Smooth muscle cell (in vitro differentiated cells): ENCODE measurements around the gene ORM1. TPM values are rescaled to one million over a fixed set of nuclear protein-coding genes. Genes with fewer than 3 reads are reported as not detected.

Source experiments
- DNase-seq: peaks from one replicate; lab custom pipeline; 2025; ENCODE audit not compliant: unreplicated experiment; lab: John Stamatoyannopoulos, UW
- H2AFZ ChIP-seq: fragments of 200-600 bp; sonication (generic); 2 replicates; pipeline ENCODE4 v1.6.0; 2016; ENCODE audit warnings: antibody characterized with exemption, low read depth, mild to moderate bottlenecking
- H3F3A ChIP-seq: fragments of 200-600 bp; sonication (generic); 2 replicates; pipeline ENCODE4 v1.6.0; 2017; ENCODE audit warnings: antibody characterized with exemption, low read depth
- H3K27ac ChIP-seq: fragments of 200-600 bp; sonication (generic); 2 replicates; pipeline ENCODE4 v1.5.1; 2016; ENCODE audit warnings: low read depth, mild to moderate bottlenecking
- H3K27me3 ChIP-seq: fragments of 200-600 bp; sonication (generic); 2 replicates; pipeline ENCODE4 v1.6.1; 2016; ENCODE audit warnings: low read depth, mild to moderate bottlenecking
- H3K36me3 ChIP-seq: fragments of 200-600 bp; sonication (generic); 2 replicates; pipeline ENCODE4 v1.5.1; 2016; ENCODE audit warnings: low read depth
- H3K4me1 ChIP-seq: fragments of 200-600 bp; sonication (generic); 2 replicates; pipeline ENCODE4 v1.5.1; 2016; ENCODE audit warnings: low read depth
- H3K4me2 ChIP-seq: fragments of 200-600 bp; sonication (generic); 2 replicates; pipeline ENCODE4 v1.6.0; 2016; ENCODE audit warnings: mild to moderate bottlenecking
- H3K4me3 ChIP-seq: fragments of 200-600 bp; sonication (generic); 2 replicates; pipeline ENCODE4 v1.5.1; 2016; ENCODE audit warnings: mild to moderate bottlenecking
- H3K79me2 ChIP-seq: fragments of 200-600 bp; sonication (generic); 2 replicates; pipeline ENCODE4 v1.6.0; 2016; ENCODE audit warnings: low read depth, mild to moderate bottlenecking
- H3K9ac ChIP-seq: fragments of 200-600 bp; sonication (generic); 2 replicates; pipeline ENCODE4 v1.6.0; 2016; ENCODE audit warnings: low read depth
- H3K9me3 ChIP-seq: fragments of 200-600 bp; sonication (generic); replicated peaks from 2 replicates; pipeline ENCODE4 v1.5.1; 2016; ENCODE audit warnings: low read depth
- H4K20me1 ChIP-seq: fragments of 200-600 bp; sonication (generic); 2 replicates; pipeline ENCODE4 v1.6.0; 2016; ENCODE audit warnings: low read depth
- WGBS: methylation state at CpG from one replicate; pipeline ENCODE4 v1.1.7; 2016; ENCODE audit warnings: low lambda C conversion rate; 5-methylcytosine and 5-hydroxymethylcytosine counted together
- polyA plus RNA-seq: library from polyadenylated mRNA; unstranded; fragments of >200 nt; fragmentation: Nextera tagmentation; extraction: Ambion mirVana; gene quantifications from 2 replicates; pipeline ENCODE4 v1.2.1, GENCODE V29; 2016
- total RNA-seq: library from RNA; depleted of rRNA; stranded (reverse); fragments of >200 nt; gene quantifications from 2 replicates; pipeline ENCODE4 v1.2.3, GENCODE V29; 2014
- TF ChIP-seq, protein P1 (sequence below): fragments of 200-600 bp; sonication (generic); IDR thresholded peaks from 2 replicates; pipeline ENCODE4 v1.5.1; 2017; ENCODE audit warnings: borderline replicate concordance, mild to moderate bottlenecking, antibody characterized with exemption; ENCODE audit not compliant: insufficient read depth, poor library complexity, severe bottlenecking

The ORM1 gene
- total and polyA plus RNA-seq, 2 experiments from 2014 or later = 0.74 TPM; not detected in 1

DNA sequence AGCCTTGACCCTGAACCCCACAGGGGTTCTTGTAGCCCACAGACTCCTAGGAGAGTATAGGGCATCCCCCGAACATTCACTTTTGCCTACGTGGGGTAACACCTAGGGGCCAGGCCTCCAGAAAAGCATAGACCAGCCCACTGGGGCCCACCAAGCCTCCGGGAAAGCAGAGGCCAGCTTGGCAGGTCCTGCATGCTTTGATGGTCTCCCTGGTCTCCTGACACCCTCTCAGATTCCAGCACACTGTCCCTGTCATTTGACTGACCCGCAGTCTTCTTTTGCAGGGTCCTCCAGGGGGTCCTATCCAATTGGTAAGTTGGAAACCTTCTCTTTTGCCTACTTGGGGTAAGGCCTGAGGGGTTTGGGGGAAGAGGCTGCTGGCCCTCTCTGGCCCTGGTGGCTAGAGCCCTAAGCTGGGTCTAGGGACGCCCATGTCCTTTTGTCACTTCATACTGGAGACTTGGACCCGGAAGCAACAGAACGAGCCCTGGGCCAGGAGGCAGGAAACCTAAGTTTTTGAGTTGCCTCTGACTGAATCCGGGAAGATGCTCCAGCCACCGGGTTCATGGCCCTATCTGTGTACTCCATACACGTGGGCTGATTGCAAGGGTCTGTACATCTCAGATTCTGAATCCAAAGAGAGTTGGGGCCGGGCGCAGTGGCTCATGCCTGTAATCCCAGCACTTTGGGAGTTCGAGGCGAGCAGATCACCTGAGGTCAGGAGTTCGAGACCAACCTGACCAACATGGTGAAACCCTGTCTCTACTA lies 20.9 kb upstream of the ORM1 start:
- Histone ChIP-seq H3K27me3 (no peaks in the 10 kb centered on the region), H3K36me3 (peaks cover 24% of the 10 kb centered on the region), H3K4me3 (no peak overlapping the region), H3F3A (no peaks in the 10 kb centered on the region), H3K27ac (no peak overlapping the region), H3K9me3 (no peaks in the 10 kb centered on the region), H3K9ac (no peak overlapping the region), H3K4me2 (no peak overlapping the region), H2AFZ (no peak overlapping the region), H3K79me2 (no peaks in the 10 kb centered on the region), H4K20me1 (no peaks in the 10 kb centered on the region), H3K4me1 (no peaks in the 10 kb centered on the region)
- 85% methylated on average over 15 of the region's 15 CpGs for WGBS
- DNase-seq = no peak
- TF ChIP-seq, protein P1, sequence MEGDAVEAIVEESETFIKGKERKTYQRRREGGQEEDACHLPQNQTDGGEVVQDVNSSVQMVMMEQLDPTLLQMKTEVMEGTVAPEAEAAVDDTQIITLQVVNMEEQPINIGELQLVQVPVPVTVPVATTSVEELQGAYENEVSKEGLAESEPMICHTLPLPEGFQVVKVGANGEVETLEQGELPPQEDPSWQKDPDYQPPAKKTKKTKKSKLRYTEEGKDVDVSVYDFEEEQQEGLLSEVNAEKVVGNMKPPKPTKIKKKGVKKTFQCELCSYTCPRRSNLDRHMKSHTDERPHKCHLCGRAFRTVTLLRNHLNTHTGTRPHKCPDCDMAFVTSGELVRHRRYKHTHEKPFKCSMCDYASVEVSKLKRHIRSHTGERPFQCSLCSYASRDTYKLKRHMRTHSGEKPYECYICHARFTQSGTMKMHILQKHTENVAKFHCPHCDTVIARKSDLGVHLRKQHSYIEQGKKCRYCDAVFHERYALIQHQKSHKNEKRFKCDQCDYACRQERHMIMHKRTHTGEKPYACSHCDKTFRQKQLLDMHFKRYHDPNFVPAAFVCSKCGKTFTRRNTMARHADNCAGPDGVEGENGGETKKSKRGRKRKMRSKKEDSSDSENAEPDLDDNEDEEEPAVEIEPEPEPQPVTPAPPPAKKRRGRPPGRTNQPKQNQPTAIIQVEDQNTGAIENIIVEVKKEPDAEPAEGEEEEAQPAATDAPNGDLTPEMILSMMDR = no peak

DNA sequence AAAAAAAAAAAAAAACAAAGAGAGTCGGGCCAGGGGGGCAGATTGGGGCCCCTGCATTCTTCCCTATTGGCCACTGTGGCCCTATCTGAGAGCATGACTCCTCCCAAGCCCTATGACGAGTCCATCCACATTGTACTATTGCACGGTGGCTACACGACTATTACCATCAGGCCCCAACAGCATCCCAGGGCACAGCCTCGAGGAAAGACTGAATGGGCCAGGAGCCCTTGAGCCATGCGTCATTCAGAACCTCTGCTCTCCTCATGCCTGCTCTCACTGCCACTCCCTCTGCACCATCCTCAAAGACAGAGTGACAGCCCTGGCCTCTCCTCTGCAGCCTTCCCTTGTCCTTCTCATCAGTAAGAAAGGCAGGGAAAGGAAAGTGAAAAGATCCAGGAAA lies 20.2 kb upstream of the ORM1 start:
- no peak overlapping the region for H3K9ac ChIP-seq
- no peaks in the 10 kb centered on the region for H3K4me1 ChIP-seq
- H3F3A ChIP-seq = no peaks in the 10 kb centered on the region
- no peaks in the 10 kb centered on the region for H3K9me3 ChIP-seq
- no peak overlapping the region for H3K4me2 ChIP-seq
- H3K27me3 ChIP-seq = no peaks in the 10 kb centered on the region
- no peak overlapping the region for H2AFZ ChIP-seq
- no peak overlapping the region for H3K4me3 ChIP-seq
- H3K79me2 ChIP-seq = no peaks in the 10 kb centered on the region
- TF ChIP-seq, protein P1 = no peak
- WGBS = 93% methylated on average over 6 of the region's 6 CpGs
- H4K20me1 ChIP-seq = no peaks in the 10 kb centered on the region
- peaks cover 17% of the 10 kb centered on the region for H3K36me3 ChIP-seq
- H3K27ac ChIP-seq = no peak overlapping the region
- no peak for DNase-seq

DNA sequence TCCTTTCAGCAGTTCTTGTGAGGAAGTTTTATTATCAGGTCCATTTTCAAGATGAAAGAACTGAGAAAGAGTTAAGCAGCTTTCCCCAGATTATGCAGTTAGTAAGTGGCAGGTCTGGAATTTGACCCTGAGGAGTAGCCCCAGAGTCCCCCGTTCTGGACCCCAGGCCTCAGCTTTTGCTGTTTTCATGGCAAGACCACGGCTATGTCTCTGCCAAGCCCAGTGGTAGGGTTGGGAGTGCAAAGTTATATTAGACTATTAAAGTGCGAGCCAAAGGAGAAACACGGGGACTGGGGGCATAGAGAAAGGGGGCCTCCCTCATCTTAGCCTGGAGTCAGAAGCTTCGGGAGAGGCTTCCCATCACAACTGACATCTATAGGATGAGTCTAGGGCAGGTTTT lies 19.3 kb upstream of the ORM1 start:
- Histone ChIP-seq H3K4me3 (no peak overlapping the region), H3K9me3 (no peaks in the 10 kb centered on the region), H3K79me2 (no peaks in the 10 kb centered on the region), H3K9ac (no peak overlapping the region), H2AFZ (no peak overlapping the region), H4K20me1 (no peaks in the 10 kb centered on the region), H3K4me1 (no peaks in the 10 kb centered on the region), H3K36me3 (peaks cover 8% of the 10 kb centered on the region), H3K27me3 (no peaks in the 10 kb centered on the region), H3K4me2 (no peak overlapping the region), H3F3A (no peaks in the 10 kb centered on the region), H3K27ac (no peak overlapping the region)
- 87% methylated on average over 5 of the region's 5 CpGs for WGBS
- DNase-seq = no peak
- TF ChIP-seq, protein P1 = no peak

DNA sequence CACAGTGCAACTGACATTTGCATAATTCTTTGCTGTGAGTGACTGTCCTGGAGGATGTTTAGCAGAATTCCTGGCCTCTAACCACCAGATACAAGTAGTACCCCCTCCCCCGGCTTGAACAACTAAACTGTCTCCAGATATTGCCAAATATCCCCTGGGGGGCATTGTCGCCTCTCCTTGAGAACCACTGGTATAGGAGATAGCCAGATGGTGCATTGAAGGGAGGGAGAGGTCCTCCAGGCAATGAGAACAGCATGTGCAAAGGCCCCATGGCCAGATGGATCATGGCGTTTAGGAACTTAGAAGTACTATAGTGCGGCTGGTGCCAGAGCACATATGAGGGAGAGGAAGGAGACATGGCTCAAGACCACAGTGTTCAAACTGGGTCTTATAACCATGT lies 18.9 kb upstream of the ORM1 start:
- Histone ChIP-seq H3K4me3 (no peak overlapping the region), H3K9me3 (no peaks in the 10 kb centered on the region), H3F3A (no peaks in the 10 kb centered on the region), H3K4me1 (no peaks in the 10 kb centered on the region), H4K20me1 (no peaks in the 10 kb centered on the region), H3K9ac (no peak overlapping the region), H3K27ac (no peak overlapping the region), H3K27me3 (no peaks in the 10 kb centered on the region), H2AFZ (no peak overlapping the region), H3K4me2 (no peak overlapping the region), H3K79me2 (no peaks in the 10 kb centered on the region), H3K36me3 (peaks cover 4% of the 10 kb centered on the region)
- DNase-seq = no peak
- TF ChIP-seq, protein P1 = no peak
- WGBS = 92% methylated on average over 4 of the region's 4 CpGs
